Type B pancreatic cell (in vitro differentiated cells): ENCODE data around the gene PVRIG. TPM values are rescaled to one million over a fixed set of nuclear protein-coding genes. Genes with fewer than 3 reads are reported as not detected.
"Not testable (repeated sequence)": the region's sequence is repeated elsewhere in the genome, so short reads cannot be mapped to it uniquely, and the experiment has no call there.

ENCODE experiments used
- DNase-seq: peaks from one replicate; pipeline ENCODE4 v3.0.0; 2021; ENCODE audit warnings: mixed read lengths; ENCODE audit not compliant: unreplicated experiment; ENCODE audit errors: extremely low spot score
- H3K27ac Mint-ChIP-seq: 2 replicates; pipeline ENCODE4 v1.8.0; 2021; ENCODE audit warnings: mild to moderate bottlenecking, mixed read lengths
- H3K27me3 Mint-ChIP-seq: 2 replicates; pipeline ENCODE4 v1.8.0; 2021; ENCODE audit warnings: mixed read lengths
- H3K36me3 Mint-ChIP-seq: 2 replicates; pipeline ENCODE4 v1.8.0; 2021; ENCODE audit warnings: mixed read lengths
- H3K4me1 Mint-ChIP-seq: one replicate; pipeline ENCODE4 v1.8.0; 2021; ENCODE audit warnings: mixed read lengths; ENCODE audit not compliant: unreplicated experiment
- H3K4me3 Mint-ChIP-seq: 2 replicates; pipeline ENCODE4 v1.8.0; 2021; ENCODE audit warnings: mild to moderate bottlenecking, mixed read lengths
- H3K9me3 Mint-ChIP-seq: 2 replicates; pipeline ENCODE4 v1.8.0; 2021; ENCODE audit warnings: mixed read lengths
- CTCF ChIP-seq: fragments of 200-600 bp; sonication (generic); conservative IDR thresholded peaks from 2 replicates; pipeline ENCODE4 v1.5.0; 2021; ENCODE audit warnings: antibody characterized with exemption, mild to moderate bottlenecking
- long read RNA-seq: library from polyadenylated mRNA; unstranded; transcript quantifications from one replicate; pipeline ENCODE4 v2.0.0, GENCODE V29; 2020
- total RNA-seq: library from RNA; stranded (reverse); gene quantifications from 2 replicates; pipeline ENCODE4 v1.2.1, GENCODE V29; 2021; ENCODE audit warnings: low replicate concordance

Gene PVRIG
- total RNA-seq: not detected in 2 replicates
- long read RNA-seq: 0 reads

- H3K9me3 Mint-ChIP-seq, H3K4me1 Mint-ChIP-seq, DNase-seq, H3K27me3 Mint-ChIP-seq, H3K4me3 Mint-ChIP-seq, H3K36me3 Mint-ChIP-seq: not testable (repeated sequence)
- H3K27ac Mint-ChIP-seq: peak within 1 kb of the TSS; percentile 67
Measured at GRCh38 chr7:100219801-100220585, at the start of gene PVRIG. TSS of gene PVRIG (plus strand) at chr7:100219949. CDS start at chr7:100219971, 22 bp downstream.

- Mint-ChIP-seq H3K4me1 (peaks cover 41% of the 10 kb centered on the region), H3K36me3 (peaks cover 11% of the 10 kb centered on the region), H3K4me3 (peak overlapping the region; percentile 76), H3K27ac (peak overlapping the region; percentile 40), H3K27me3 (peaks cover 28% of the 10 kb centered on the region), H3K9me3 (no peaks in the 10 kb centered on the region)
- no peak for DNase-seq
- no peak for TF ChIP-seq CTCF
Measured at GRCh38 chr7:100170101-100170897, 49.5 kb upstream of the PVRIG start.

- H3K27me3 Mint-ChIP-seq: peaks cover 28% of the 10 kb centered on the region
- peak overlapping the region; percentile 76 for H3K4me3 Mint-ChIP-seq
- TF ChIP-seq CTCF: no peak
- no peaks in the 10 kb centered on the region for H3K9me3 Mint-ChIP-seq
- H3K36me3 Mint-ChIP-seq: peaks cover 13% of the 10 kb centered on the region
- H3K27ac Mint-ChIP-seq: peak overlapping the region; percentile 40
- DNase-seq: no peak
- peaks cover 41% of the 10 kb centered on the region for H3K4me1 Mint-ChIP-seq
Measured at GRCh38 chr7:100171087-100171681, 48.6 kb upstream of the PVRIG start.

DNA sequence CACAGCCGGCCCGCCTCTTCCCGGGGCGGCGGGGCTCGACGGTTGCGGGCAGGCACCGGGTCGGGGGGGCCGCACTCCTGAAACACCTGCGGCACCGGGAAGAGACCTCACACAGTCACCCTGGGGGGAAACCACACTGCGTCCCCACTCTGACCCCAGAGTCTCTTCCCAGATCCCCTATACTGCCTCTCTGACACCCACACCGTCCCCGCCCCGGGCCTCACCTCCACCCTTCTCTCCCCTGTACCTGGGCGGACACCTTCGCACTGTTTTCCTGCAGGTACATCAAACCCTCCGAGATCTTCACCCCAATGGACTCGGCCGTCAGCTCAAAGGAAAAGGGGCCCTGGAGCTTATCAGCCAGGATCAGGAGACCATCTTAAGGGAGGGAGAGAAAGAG lies 47.9 kb upstream of the PVRIG start:
- H3K4me1 Mint-ChIP-seq: peaks cover 43% of the 10 kb centered on the region
- no peak for TF ChIP-seq CTCF
- peak overlapping the region; percentile 83 for H3K4me3 Mint-ChIP-seq
- peaks cover 23% of the 10 kb centered on the region for H3K27me3 Mint-ChIP-seq
- no peak for DNase-seq
- H3K9me3 Mint-ChIP-seq: no peaks in the 10 kb centered on the region
- H3K27ac Mint-ChIP-seq: no peak overlapping the region
- H3K36me3 Mint-ChIP-seq: peaks cover 13% of the 10 kb centered on the region

- no peak for TF ChIP-seq CTCF
- peaks cover 9% of the 10 kb centered on the region for H3K27me3 Mint-ChIP-seq
- peaks cover 13% of the 10 kb centered on the region for H3K36me3 Mint-ChIP-seq
- peak overlapping the region; percentile 25 for H3K4me3 Mint-ChIP-seq
- DNase-seq: no peak
- peaks cover 22% of the 10 kb centered on the region for H3K4me1 Mint-ChIP-seq
- H3K27ac Mint-ChIP-seq: no peak overlapping the region
- no peaks in the 10 kb centered on the region for H3K9me3 Mint-ChIP-seq
Measured at GRCh38 chr7:100173806-100174495, 45.8 kb upstream of the PVRIG start.
